K562 (cell line): ENCODE data around the gene COX6B1. TPM values are rescaled to one million over a fixed set of nuclear protein-coding genes. Genes with fewer than 3 reads are reported as not detected.

Experiments used
- CBX2 ChIP-seq: fragments of 200-600 bp; sonication (generic); IDR thresholded peaks from one replicate; pipeline ENCODE4 v1.6.1; 2012; ENCODE audit warnings: mild to moderate bottlenecking, low read length, inconsistent platforms; ENCODE audit not compliant: insufficient read depth, poor library complexity, severe bottlenecking
- CREM ChIP-seq: IDR thresholded peaks from 2 replicates; pipeline ENCODE4 v1.6.1; 2014; ENCODE audit warnings: antibody characterized with exemption, low read depth
- GATA2 ChIP-seq: sonication (generic); formaldehyde crosslinking; IDR thresholded peaks from 2 replicates; pipeline ENCODE4 v1.4.0; 2020; ENCODE audit warnings: mild to moderate bottlenecking, missing genetic modification reagents
- JUND ChIP-seq, 2 experiments: IDR thresholded peaks; 2 replicates in 1 of 2; 3 replicates in 1 of 2; pipeline ENCODE4 v1.6.1; 2011; ENCODE audit warnings: borderline replicate concordance in 2 of 2, low read depth in 2 of 2, low read length in 2 of 2, improper control_type of control experiment in 1 of 2, missing biosample characterization in 1 of 2, missing genetic modification characterization in 1 of 2, missing genetic modification reagents in 1 of 2
- KDM2B ChIP-seq: fragments of 250-450 bp; sonication (Bioruptor Pico); IDR thresholded peaks from 2 replicates; pipeline ENCODE4 v1.8.0; 2021; ENCODE audit warnings: mild to moderate bottlenecking, moderate library complexity
- MCM2 ChIP-seq: fragments of 450-650 bp; IDR thresholded peaks from 2 replicates; pipeline ENCODE4 v1.6.1; 2017; ENCODE audit warnings: low read depth, mild to moderate bottlenecking
- TCF3 ChIP-seq: sonication (generic); formaldehyde crosslinking; IDR thresholded peaks from 2 replicates; pipeline ENCODE4 v1.4.0; 2020; ENCODE audit warnings: mild to moderate bottlenecking, missing genetic modification reagents
- ZNF217 ChIP-seq: sonication (generic); formaldehyde crosslinking; IDR thresholded peaks from 2 replicates; pipeline ENCODE4 v1.8.0; 2022; ENCODE audit warnings: mild to moderate bottlenecking, missing genetic modification reagents
- polyA plus RNA-seq, 8 experiments: library from polyadenylated mRNA; depleted of rRNA in 4 of 8; stranded (reverse) in 5 of 8; unstranded in 3 of 8; fragments of >200 nt; fragmentation: Nextera tagmentation in 2 of 8; fragmentation: Illumina TruSeq in 1 of 8; extraction: Ambion mirVana in 2 of 8; extraction: Trizol in 1 of 8; gene quantifications; 2 replicates each; pipeline versions ENCODE4 v1.2.1 to v1.2.3, GENCODE V29; 2011 to 2014; ENCODE audit warnings: inconsistent platforms in 1 of 8, missing spikeins in 1 of 8
- total RNA-seq, 7 experiments: library from RNA; depleted of rRNA in 6 of 7; stranded (reverse); fragments of >200 nt in 6 of 7; fragmentation: Illumina TruSeq in 2 of 7; extraction: Trizol in 2 of 7; gene quantifications; 2 replicates each; pipeline versions ENCODE4 v1.2.1 to v1.2.3, GENCODE V29; 2011 to 2021; ENCODE audit warnings: low replicate concordance in 1 of 7
- TF ChIP-seq, protein P1 (sequence below), 3 experiments: fragments of 200-800 bp in 1 of 3; sonication (Bioruptor generic) in 1 of 3; sonication (generic) in 1 of 3; formaldehyde crosslinking in 1 of 3; IDR thresholded peaks; 2 replicates each; pipeline versions ENCODE4 v1.6.1 to v1.8.0; 2016 to 2022; ENCODE audit warnings: mild to moderate bottlenecking in 2 of 3, missing compliant biosample characterization in 2 of 3, missing genetic modification characterization in 2 of 3, missing genetic modification reagents in 1 of 3
- TF ChIP-seq, protein P2 (sequence below): conservative IDR thresholded peaks from 2 replicates; pipeline ENCODE4 v1.6.1; 2011; ENCODE audit warnings: low read depth, mild to moderate bottlenecking, low read length; ENCODE audit not compliant: control insufficient read depth

Gene COX6B1
- total and polyA plus RNA-seq, 9 of the 15 experiments (the other 6 are each of a cell fraction or from before 2014, with no cell fraction given), result 777 to 2,393 (median 1,219) TPM

DNA sequence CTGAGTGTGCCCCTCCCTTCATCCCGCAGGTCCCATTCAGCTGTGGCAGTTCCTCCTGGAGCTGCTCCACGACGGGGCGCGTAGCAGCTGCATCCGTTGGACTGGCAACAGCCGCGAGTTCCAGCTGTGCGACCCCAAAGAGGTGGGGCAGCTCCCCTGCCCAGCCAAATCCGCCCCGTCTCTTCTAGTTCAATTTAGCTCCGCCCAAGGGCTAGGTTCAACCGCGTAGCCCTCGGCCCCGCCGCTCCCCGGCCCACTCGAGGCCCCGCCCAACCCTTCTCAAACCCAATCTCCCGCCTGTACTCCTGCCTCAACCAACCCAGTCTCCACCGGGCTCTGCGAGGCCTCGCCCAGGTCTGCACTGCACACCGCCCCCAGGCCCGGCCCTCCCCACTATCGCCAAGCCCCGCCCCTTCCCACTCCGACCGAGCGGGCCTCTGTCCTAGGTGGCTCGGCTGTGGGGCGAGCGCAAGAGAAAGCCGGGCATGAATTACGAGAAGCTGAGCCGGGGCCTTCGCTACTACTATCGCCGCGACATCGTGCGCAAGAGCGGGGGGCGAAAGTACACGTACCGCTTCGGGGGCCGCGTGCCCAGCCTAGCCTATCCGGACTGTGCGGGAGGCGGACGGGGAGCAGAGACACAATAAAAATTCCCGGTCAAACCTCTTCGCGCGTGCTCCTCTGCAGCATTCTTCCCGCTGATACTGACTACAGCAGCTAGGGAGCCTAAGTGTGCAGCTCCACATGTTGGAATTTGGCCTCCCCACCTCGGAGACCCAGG lies 3.7 kb upstream of the COX6B1 start (continued):
- TF ChIP-seq MCM2, result no peak
- TF ChIP-seq CREM, result no peak
- no peak for TF ChIP-seq ZNF217
- TF ChIP-seq CBX2, result no peak
- no peak for TF ChIP-seq GATA2 (CRISPR knock-in tag)
- TF ChIP-seq, protein P1, sequence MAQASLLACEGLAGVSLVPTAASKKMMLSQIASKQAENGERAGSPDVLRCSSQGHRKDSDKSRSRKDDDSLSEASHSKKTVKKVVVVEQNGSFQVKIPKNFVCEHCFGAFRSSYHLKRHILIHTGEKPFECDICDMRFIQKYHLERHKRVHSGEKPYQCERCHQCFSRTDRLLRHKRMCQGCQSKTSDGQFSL (CRISPR knock-in tag; IDR thresholded peaks at IDR 0.05), result no peak
- TF ChIP-seq, protein P1 (tag; IDR thresholded peaks at IDR 0.05), result no peak
- no peak for TF ChIP-seq TCF3
- TF ChIP-seq JUND (IDR thresholded peaks at IDR 0.05; ENCODE audit: borderline replicate concordance, low read depth, low read length), result no peak
- no peak for TF ChIP-seq JUND (tag; IDR thresholded peaks at IDR 0.05; ENCODE audit: borderline replicate concordance, low read depth, low read length)
- peak; percentile 8; the same call in 1 of the 2 replicates for TF ChIP-seq KDM2B (CRISPR knock-in tag)
- TF ChIP-seq, protein P2, sequence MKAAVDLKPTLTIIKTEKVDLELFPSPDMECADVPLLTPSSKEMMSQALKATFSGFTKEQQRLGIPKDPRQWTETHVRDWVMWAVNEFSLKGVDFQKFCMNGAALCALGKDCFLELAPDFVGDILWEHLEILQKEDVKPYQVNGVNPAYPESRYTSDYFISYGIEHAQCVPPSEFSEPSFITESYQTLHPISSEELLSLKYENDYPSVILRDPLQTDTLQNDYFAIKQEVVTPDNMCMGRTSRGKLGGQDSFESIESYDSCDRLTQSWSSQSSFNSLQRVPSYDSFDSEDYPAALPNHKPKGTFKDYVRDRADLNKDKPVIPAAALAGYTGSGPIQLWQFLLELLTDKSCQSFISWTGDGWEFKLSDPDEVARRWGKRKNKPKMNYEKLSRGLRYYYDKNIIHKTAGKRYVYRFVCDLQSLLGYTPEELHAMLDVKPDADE, result 0 out of 2 replicates have a peak, but pooled peaks have one; percentile 11
